Stimulated activated CD4-positive, alpha-beta T cell treated with anti-CD3 and anti-CD28 coated beads, Interleukin-1b, Interleukin-23, amount 100 ng/mL, for 1 hour (primary cell): ENCODE data around the gene RGS21.
"Not testable (repeated sequence)": the region's sequence is repeated elsewhere in the genome, so short reads cannot be mapped to it uniquely, and the experiment has no call there.

ENCODE experiments used
- DNase-seq, 2 donors: peaks; one replicate each; pipeline ENCODE4 v3.0.0-alpha.2; 2020; ENCODE audit warnings: low read depth in 2 of 2

RGS21 gene, protein sequence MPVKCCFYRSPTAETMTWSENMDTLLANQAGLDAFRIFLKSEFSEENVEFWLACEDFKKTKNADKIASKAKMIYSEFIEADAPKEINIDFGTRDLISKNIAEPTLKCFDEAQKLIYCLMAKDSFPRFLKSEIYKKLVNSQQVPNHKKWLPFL

DNA sequence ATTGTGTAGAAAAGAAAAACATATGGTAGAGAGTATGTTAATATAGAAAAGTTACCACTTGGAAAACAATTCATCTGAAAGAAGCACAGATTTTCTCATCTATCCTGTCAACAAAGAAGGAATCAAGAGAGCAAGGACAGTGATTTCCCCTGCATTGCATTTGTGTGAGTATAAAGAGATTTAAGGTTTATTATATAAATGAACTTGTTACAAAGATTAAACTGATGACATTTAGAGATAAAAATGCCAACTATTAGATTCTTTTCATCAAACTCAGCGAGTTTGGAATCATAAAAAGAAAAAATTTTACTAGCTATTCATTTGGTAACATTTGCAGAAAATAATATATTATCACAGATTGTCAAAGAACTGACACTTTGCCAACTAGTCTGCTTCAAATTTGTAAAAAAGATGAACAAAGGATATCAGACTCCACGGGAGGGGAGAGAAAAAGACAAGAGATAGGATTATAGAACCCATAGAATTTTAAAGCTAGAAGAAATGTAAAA is at the start of gene RGS21:
RGS21 (plus strand) TSS at position 51 of the 509 bp plus-strand sequence. CDS start 26,045 bp downstream, outside the sequence.
- no peak for DNase-seq

DNA sequence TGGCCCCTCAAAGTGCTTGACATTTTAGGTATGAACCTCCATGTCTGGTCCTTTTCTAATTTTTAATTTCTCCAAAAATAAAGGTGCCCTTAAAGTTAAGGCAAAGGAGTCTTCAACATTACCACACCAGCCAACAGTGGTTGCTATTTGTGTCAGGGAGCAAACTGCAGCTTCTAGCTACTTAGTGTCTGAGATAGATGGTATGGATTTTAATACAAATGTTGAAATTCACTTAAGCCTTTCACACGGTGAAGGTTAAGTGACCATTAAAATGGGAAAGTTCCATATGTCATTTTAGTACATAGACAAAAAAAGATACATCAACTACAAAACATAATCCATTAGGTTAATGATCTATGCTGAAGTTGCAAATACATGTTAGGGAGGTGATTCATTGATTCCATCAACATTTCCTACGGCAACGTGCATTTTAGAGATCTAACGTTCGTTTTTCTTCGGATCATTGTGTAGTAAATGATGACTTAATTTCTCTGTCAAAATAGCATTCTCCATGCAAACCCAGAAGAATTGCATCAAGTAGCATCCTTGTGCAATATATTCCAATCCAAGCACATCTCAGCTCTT is 48.2 kb upstream of the RGS21 start:
- DNase-seq, result no peak

DNA sequence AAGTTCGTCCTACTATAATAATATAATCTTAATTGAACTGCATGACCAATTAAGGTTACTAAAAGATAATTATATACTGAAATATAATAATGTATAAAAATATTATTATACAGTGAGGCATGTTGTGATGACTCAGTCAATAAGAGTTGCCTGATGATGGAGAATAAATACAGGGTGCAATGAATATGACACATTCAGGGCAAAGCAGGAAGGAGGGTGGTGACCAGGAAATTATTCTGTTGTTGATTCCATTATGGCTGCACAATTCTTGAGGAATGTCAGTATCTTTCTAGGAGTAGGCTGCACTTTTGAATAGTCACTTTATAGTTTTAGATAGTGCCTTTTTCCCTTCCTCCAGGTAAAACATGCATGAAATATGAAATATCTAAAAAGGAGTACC is 46.4 kb upstream of the RGS21 start:
- no peak for DNase-seq

DNA sequence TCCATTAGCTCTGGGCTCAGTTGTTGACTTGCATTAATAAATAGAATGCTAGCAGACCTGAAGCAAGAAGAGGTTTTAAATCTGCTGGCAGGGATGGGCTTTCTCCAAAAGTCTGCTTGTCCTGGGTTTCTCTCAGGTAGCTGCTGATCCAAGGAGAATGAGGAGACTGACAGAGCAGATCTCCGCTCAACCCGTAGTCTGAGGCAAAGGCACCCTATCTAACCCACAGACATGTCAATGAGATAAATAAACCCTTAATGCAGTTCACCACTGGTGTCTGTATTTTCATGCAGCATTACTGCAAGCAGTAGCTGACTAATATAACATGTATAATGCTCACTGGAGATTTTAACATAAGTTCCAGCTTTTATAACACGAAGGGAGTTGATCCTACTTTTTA is 44.1 kb upstream of the RGS21 start:
- DNase-seq, result no peak

DNA sequence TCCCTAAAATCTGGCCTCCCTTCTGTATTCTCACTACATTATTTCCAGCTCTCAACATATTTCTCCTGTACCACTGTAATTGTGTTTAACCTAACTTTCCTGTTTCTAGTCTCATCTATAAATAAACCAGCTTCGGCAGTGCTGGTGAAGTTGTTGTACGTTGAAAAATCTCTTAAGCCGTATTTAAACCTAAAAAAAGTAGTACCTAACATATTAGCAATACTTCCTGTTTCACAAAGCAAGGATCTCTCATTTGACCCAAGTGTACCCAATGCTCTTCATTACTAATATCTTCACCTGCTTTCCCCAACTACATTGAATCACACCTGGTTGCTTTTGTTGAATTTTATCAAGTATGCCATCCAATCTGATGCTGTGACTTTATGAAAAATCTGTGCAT is 42.2 kb upstream of the RGS21 start:
- no peak for DNase-seq

DNA sequence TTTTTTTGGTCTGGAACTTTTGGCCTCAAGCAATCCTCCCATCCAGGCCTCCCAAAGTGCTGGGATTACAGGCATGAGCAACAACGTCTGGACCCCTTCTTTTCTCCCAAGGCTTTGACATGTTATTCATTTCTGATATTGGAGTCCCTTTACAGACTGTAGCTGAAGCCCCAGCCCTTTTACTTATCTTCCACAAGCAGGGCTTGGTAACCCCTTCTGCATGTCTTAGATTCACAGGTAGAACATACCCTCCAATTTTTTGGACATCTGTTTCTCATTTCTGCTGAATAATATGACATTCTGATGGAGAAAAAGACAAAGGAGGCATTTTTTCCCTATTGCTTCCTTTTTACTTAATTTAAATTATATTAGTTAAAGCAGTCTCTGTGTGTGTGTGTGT is 39.2 kb upstream of the RGS21 start:
- DNase-seq, result no peak

DNA sequence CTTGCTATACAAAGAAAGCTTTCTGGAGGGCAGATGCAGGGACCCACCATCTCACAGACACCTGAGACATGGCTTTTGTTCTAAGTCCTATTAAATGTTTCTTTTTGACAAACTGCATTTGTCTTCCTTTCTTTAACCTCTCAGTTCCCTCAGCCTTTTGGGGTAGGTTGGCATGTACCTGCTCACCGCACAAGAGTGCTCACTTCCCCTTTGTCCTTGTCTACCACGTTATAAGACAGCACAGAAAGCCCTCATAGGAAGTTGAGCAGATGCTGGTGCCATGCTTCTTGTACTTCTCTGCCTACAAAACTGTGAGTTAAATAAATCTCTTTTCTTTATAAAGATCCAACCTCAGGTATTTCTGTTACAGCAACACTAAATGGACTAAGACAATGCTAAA is 31.9 kb upstream of the RGS21 start:
- DNase-seq, result no peak

DNA sequence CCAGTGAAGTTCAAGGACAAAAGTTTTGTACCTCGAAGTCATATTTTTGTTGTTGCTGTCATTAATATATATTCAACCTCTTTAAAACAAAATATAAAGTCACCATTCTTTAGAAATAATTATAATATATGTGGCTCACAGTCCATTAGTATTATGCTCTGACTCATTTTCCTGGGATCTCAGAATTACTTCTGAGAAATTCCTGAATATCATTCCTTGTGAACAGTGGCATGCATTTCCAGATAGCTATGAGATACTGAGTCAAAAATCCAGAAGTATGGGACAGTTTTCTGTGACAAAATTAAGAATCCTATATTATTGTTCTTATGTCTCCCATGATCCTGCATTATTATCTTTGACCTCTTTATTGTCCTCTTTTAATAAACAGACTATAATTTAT is 13.8 kb upstream of the RGS21 start:
- DNase-seq, result no peak

DNA sequence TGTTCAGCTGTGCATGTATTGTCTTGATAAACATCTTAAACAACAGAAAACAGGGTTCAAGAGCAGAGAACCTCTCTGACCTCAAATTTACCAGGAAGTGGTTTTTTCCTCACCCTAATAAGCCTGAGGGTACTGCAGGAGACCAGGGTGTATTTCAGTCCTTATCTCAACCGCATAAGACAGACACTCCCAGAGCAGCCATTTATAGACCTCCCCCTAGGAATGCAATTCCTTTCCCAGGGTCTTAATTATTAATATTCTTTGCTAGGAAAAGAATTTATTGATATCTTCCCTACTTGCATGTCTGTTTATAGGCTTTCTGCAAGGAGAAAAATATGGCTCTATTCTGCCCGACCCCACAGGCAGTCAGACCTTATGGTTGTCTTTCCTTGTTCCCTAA is 8.5 kb upstream of the RGS21 start:
- not testable (repeated sequence) for DNase-seq

DNA sequence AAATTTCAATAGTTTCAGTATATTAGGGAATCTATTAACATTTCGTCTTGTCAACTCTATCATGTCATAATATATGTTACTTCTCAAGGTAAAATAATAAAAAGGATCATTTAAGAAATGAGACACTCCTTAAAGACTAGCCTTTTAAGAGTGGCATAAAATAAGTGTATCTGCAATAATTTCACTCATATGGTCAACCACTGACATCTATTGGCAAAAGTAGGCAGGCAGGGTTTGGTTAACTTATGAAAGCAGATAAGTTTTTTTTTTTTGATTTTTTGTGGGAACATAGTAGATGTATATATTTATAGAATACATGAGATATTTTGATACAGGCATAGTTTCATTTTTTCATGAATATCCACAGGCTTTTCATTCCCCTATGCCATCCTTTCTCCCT is 5.5 kb upstream of the RGS21 start:
- no peak for DNase-seq

DNA sequence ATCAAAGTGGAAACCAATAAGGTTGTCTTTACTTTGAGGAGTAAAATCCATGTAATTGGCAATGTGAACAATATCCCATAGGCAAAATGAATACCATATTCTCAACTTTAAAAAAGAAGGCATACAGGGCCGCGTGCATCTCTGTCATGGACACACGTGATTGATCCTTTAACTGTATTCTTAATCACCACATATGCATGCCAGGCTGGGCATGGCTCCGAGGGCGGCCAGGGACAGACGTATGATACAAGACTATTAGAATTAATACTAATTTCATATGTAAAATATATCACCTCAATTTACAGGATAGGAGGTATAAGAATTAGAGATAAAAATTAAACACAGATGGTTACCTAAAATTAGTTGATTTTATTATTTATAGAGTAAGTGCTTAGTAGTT is 11.2 kb downstream of the RGS21 start:
- DNase-seq, result no peak

DNA sequence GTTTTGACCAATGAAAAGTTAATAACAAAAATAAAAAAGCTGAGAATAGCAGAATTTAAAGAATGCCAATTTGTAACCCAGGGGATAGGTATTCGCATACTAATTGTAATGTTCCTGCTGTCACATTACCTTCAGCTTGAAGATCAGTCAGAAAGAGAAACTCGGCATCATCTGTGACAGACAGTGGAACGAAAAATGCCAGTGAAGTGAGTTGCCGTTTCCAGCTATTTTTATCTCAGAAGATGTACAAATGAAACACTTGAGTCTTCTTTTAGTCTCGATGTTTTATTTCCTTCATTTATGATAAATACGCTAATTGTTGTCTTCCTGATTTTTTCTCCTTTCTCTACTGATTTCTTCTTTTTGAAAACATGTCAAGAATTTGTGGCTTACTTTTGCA is 26.1 kb downstream of the RGS21 start:
- DNase-seq, result no peak

DNA sequence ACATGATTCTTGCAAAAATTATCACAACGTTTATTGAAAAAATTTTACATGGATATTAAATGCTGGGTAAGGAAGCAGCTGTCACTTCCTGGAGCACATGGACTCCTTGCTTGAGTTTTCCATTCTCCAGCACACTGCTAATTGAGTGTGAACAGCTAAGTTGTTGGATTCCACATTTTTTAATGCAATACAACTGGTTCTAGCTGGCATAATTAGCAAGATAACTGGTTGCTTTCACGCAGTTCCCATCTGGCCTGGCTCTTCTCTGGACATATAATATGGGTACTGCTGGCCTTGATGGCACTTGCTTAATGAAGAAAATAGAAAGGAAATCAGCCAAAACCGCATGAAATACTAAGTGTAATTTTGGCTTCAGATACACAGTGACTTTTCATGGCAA is 26.6 kb downstream of the RGS21 start:
- DNase-seq, result no peak

DNA sequence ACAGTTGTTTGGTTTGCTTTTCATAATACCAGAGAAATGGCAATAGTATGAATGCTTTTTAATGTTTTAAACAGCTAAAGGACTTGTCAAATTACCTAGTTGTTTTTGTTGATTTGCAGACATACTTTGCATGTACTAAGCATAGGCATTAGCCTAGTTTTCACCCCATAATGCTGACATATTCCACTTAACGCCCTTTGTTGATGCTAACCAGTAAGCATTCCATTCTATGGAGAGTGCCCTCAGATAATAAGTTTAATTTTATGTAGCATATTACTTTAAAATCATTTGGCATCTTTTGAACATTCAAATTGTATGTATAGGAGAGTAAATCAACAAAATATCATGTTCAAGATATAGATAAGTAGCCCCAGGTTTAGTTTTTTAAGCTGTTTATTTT is 32.5 kb downstream of the RGS21 start:
- no peak for DNase-seq

DNA sequence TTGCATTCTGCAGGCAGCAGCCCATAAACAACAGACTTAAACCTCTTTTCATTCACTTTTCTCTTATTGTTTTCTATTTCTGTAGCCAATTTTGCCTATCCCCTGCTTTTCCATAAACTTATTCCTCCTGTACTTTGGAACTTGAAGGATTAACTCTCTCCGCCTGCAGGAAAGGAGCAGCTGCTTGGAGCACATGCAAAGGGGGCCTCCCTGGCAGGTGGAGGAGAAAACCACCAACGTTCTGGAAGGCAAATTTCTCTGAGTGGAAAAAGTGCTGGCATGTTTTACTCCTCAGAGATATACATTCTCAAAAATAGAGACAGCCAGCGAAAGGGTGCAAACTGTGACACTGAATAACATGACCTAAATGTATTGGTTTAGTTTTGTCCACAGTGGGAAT is 33.6 kb downstream of the RGS21 start:
- no peak for DNase-seq

DNA sequence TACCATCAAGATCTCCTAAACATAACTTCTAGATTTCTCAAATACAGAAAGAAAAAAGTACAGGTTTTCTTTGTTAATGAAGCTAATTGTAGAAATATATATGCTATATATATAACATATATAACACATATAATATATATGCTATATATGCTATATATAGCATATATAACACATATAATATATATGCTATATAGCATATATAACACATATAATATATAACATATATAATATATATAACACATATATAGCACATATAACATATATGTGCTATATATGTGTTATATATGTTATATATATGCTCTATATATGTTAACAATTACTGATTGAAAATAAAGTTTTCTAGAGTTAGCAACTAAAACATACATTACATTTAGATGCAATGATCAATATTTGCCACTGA is 34.8 kb downstream of the RGS21 start:
- DNase-seq, result no peak

DNA sequence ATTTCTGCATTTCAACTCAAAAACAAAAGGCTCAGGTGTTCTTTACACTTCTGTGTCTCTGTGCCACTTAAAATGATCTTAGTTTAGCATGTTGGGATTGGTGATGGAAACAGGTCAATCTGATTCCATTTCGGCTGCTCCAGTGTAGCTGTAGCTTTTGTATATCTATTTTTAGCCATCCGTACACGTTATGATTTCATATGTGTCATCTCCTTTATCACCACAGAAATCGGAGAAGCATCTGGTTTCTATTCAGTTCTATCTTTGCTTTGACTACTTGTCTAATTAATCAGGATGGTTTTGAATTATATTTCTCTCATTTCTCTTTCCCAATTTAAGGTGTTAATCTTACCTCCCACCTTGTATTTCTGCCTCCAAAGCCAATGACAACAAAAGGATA is 41.1 kb downstream of the RGS21 start:
- DNase-seq, result no peak

DNA sequence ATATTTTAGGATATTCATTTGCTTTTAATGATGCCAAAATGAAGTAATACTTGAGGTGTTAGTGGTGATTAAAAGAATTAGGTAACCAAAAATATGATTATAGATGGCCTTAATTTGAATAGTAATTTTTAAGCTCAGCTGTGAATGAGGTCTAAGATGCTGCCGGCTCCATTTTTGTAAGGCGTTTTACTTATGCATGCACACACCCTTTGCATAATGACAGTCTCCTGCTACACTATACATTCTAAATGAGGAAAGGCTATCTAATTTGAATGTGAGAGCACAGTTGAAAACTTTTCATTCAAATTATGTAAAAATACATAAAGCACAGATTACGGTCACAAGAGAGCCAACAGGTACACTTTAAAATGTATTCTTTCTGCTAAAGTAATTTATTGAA is 41.6 kb downstream of the RGS21 start:
- DNase-seq, result no peak

DNA sequence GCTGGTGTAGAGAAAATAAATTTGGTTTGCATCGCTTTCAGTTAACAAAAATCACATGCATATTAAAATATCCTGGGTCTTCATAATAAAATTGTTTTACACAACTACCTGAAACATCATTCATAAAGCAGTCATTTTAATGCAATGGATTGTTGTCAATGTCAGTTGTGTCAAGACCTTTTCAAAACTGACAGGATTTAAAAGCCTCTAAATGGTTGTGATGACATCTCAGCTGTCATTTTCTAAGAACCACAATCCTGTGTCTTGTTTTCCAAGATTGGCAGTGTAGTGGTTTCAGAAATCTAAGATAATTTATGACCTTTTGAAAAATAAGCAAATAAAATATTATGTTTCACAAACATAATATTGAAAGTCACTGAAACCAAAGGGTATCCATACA is 42.0 kb downstream of the RGS21 start:
- DNase-seq, result no peak

DNA sequence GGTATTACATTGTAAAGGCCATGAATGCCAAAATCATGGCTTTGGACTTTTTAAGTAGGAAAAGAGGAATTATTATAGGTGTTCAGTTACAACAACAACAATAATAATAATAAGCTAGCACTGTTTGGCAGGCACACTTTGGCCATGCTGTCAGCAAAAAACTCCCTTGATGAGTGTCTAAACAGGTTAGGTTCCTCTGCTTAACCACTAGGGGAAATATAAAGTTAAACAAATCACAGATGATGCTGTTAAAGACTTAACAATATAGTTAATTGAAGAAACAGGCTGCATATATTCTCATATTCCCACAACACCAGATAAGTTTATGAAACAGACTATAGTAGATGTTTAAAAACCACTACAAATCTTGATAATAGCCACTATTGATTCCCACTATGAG is 46.4 kb downstream of the RGS21 start:
- no peak for DNase-seq

DNA sequence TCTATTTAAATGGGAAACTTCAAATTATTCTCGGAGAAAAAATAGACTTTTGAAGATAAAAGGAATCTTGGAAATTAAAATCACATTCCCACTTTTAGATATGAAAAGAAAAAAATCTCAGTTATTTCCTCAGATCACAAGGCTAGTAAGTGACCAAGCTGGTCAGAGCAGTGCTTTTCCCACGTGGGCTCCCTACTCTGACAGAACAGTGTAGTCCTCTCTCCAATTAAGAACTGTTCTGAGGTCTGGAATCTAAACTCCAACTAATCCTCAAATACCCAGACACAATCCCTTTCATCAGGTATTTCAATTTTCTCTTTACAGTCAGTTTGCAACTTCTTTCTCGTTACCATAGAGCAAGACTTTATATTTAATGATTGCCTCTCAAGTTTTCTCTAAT is 50.6 kb downstream of the RGS21 start:
- DNase-seq, result no peak

DNA sequence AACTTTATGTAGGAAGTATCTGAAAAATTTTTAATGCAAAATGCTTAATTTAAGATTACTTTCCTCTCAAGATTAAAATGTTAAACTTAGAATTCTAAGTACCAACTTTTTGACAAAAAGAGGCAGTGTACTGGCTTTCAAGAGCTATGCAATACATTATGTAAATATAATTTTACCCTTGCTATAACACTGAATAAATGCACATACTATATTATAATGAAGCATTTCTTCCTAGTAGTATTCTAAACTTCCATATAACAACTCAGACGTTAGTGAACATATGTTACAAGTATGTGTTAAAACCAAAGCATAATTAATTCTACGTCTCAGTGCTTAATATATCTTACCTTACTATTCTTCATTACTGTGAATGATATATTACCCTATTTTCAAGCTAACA is 58.5 kb downstream of the RGS21 start:
- DNase-seq, result no peak

DNA sequence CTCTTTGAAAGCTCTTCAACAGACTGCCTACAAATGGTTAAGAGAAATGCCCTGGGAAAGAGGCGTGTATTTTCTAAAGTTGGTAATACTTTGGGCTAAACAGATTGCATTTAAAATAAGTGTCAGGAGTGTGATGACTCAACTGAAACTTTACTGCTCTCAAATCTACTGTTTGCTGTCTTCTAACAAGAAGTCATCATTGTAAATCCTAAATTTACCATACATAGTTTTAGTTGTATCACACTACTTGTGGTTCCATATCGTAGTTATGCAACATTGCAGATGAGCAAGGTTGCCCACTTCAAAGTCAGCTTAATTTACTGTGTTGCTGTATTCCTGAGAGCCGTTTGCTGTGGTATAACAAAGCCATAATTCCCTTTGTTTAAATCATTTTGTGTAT is 59.6 kb downstream of the RGS21 start:
- DNase-seq, result no peak

DNA sequence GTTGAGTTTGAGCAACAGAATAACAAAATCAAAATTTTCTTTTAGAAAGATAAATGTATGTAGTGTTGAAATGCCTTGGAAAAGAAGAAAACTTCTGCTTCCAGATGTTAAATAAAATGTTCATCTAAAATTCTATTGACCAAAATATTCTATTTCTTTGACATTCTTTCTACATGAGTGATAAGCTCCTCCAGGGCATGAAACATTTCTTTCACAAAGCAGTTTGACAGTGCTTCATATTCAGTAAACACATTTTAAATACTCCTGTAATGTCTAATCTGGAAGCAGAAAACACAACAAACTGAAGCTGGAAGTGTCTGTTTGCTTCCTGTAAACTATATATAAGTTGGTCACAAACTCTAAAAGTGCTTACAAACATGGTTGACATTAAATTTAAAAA is 61.5 kb downstream of the RGS21 start:
- no peak for DNase-seq
